Measurements from ENCODE around the gene ASTN2. TPM values are rescaled to one million over a fixed set of nuclear protein-coding genes. Genes with fewer than 3 reads are reported as not detected.

The ASTN2 gene
- total RNA-seq, 5 donors from 2014 or later (not counting 1 experiment from before 2014, with no cell fraction given): 3.7 to 4.8 (median 4.4) TPM

DNA sequence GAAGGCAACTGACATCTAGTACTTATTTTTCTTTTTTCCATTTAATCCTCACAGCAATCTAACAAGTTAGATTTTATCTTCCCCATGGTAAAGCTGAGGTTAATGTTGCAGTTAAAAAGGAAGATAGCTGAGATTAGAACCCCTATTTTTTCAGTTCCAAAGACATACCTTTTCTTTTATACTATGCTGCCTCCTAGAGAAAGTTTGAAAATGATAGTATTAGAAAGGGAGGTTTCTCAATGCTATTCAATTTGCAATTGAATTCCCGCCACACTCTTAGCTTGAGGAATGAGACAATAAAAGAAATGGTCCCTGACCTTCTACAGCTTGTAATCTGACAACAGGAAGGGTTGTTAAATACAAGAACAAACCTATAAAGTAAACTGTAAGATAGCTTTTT is 923.6 kb downstream of the ASTN2 start:
- H3K9me3 ChIP-seq: no peaks in the 10 kb centered on the region
- Mint-ChIP-seq H3K27ac (no peak overlapping the region), H3K4me1 (no peaks in the 10 kb centered on the region), H3K36me3 (no peaks in the 10 kb centered on the region), H3K27me3 (no peaks in the 10 kb centered on the region), H3K4me3 (no peak overlapping the region), H3K9me3 (no peaks in the 10 kb centered on the region)
- ATAC-seq (replicated peaks in 1 of 4): no peak
- no peaks in the 10 kb centered on the region for H3K36me3 ChIP-seq (ENCODE audit: control insufficient read depth in 2 of 2, extremely low read depth in 1 of 2, insufficient read depth in 1 of 2, low read length in 1 of 2)
- CTCF ChIA-PET: interaction anchor here in 1 of 2 donors (0.9 kb wide), 1 partner anchor 10 kb away, joined by 3 read pairs; no protein-coding TSS in a partner anchor
- H3K27me3 ChIP-seq (replicated peaks in 1 of 2; ENCODE audit: control insufficient read depth in 2 of 2, extremely low read depth in 1 of 2, insufficient read depth in 2 of 2, low read length in 1 of 2): no peaks in the 10 kb centered on the region
- no CpG with 5 or more reads among the region's 1 CpG for WGBS (ENCODE audit: insufficient coverage)
- no peak overlapping the region for H3K27ac ChIP-seq (ENCODE audit: low read length)
- H3K4me1 ChIP-seq (ENCODE audit: control insufficient read depth in 1 of 2, extremely low read depth in 1 of 2, insufficient read depth in 2 of 2, low read length in 2 of 2): no peaks in the 10 kb centered on the region
- POLR2A ChIA-PET: no interaction called here
- H3K4me3 ChIP-seq (ENCODE audit: control insufficient read depth in 1 of 2, extremely low read depth in 1 of 2, low read length in 1 of 2): no peak overlapping the region
- no peak for DNase-seq

DNA sequence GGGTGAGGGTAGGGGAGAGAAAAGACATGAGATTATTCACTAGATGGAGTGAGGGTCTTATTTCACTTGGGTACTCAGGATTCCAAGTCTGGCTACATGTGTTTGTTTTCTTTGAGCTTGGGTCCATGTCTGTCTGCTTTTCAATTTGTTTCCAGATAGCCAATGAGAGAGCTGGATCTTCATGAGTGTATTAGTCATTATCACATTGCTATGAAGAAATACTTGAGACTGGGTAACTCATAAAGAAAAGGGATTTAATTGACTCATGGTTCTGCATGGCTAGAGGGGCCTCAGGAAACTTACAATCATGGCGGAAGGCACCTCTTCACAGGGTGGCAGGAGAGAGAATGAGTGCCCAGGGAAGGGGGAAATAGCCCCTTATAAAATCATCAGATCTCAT is 924.5 kb downstream of the ASTN2 start:
- Mint-ChIP-seq H3K36me3 (no peaks in the 10 kb centered on the region), H3K27me3 (no peaks in the 10 kb centered on the region), H3K9me3 (no peaks in the 10 kb centered on the region), H3K4me1 (no peaks in the 10 kb centered on the region), H3K4me3 (no peak overlapping the region), H3K27ac (no peak overlapping the region)
- no peaks in the 10 kb centered on the region for H3K4me1 ChIP-seq (ENCODE audit: control insufficient read depth in 1 of 2, extremely low read depth in 1 of 2, insufficient read depth in 2 of 2, low read length in 2 of 2)
- no peaks in the 10 kb centered on the region for H3K9me3 ChIP-seq
- H3K36me3 ChIP-seq (ENCODE audit: control insufficient read depth in 2 of 2, extremely low read depth in 1 of 2, insufficient read depth in 1 of 2, low read length in 1 of 2): no peaks in the 10 kb centered on the region
- DNase-seq (no peak), ATAC-seq (replicated peaks in 1 of 4) (no peak)
- WGBS (ENCODE audit: insufficient coverage): no CpG with 5 or more reads among the region's 1 CpG
- ChIA-PET POLR2A (no interaction called here), CTCF (no interaction called here)
- no peak overlapping the region for H3K4me3 ChIP-seq (ENCODE audit: control insufficient read depth in 1 of 2, extremely low read depth in 1 of 2, low read length in 1 of 2)
- no peaks in the 10 kb centered on the region for H3K27me3 ChIP-seq (replicated peaks in 1 of 2; ENCODE audit: control insufficient read depth in 2 of 2, extremely low read depth in 1 of 2, insufficient read depth in 2 of 2, low read length in 1 of 2)
- no peak overlapping the region for H3K27ac ChIP-seq (ENCODE audit: low read length)

DNA sequence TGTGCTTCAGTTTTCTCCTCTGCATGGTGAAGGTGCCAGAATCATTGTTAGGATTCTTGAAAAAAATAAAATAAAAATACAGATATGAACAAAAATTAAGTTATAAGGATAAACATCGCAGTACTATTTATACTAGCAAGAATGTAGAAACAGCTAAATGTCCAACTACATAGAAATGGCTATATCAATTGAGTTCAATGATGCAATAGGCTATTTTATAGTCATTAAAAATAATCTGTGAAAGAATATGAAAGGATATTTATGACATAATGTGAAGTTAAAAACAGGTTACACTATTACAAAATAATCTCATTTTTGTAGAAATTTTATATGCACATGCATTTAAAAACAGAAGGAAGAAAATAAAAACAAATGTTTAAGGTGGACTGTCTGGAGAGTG is 926.5 kb downstream of the ASTN2 start:
- H3K4me1 ChIP-seq (ENCODE audit: control insufficient read depth in 1 of 2, extremely low read depth in 1 of 2, insufficient read depth in 2 of 2, low read length in 2 of 2): no peaks in the 10 kb centered on the region
- Mint-ChIP-seq H3K4me1 (no peaks in the 10 kb centered on the region), H3K9me3 (no peaks in the 10 kb centered on the region), H3K4me3 (no peak overlapping the region), H3K27me3 (no peaks in the 10 kb centered on the region), H3K36me3 (peaks cover 2% of the 10 kb centered on the region), H3K27ac (no peak overlapping the region)
- DNase-seq: no peak
- ChIA-PET POLR2A (no interaction called here), CTCF (no interaction called here)
- no peak overlapping the region for H3K27ac ChIP-seq (ENCODE audit: low read length)
- H3K36me3 ChIP-seq (ENCODE audit: control insufficient read depth in 2 of 2, extremely low read depth in 1 of 2, insufficient read depth in 1 of 2, low read length in 1 of 2): no peaks in the 10 kb centered on the region
- no peak for ATAC-seq (replicated peaks in 1 of 4)
- no CpG with 5 or more reads among the region's 1 CpG for WGBS (ENCODE audit: insufficient coverage)
- no peaks in the 10 kb centered on the region for H3K27me3 ChIP-seq (replicated peaks in 1 of 2; ENCODE audit: control insufficient read depth in 2 of 2, extremely low read depth in 1 of 2, insufficient read depth in 2 of 2, low read length in 1 of 2)
- H3K9me3 ChIP-seq: no peaks in the 10 kb centered on the region
- no peak overlapping the region for H3K4me3 ChIP-seq (ENCODE audit: control insufficient read depth in 1 of 2, extremely low read depth in 1 of 2, low read length in 1 of 2)

DNA sequence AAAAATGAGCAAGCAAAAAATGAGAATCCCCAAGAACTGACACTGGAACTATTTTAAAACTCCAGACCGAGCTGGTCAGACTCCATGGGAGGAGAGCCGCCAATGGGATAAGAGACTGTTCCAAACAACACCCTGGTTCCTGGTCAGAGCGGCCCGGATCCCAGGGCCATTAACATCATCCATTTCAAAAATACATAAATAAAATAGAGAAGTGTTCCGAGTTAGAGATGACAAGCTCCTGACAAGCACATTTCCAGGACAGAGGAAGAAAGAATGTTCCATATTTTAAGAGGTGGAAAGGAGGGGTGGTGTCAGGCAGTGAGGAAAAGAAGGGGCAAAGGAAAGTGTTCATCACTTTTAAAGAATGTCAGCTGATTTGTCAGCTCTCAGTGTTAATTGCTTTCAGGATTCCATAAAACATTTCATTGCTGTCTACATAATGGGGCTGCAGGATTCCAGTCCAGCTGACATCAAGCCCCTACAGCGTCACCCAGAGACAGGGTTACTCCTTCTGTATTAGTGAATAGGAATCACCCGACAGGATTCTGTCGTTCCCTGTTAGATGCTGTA is 930.3 kb downstream of the ASTN2 start:
- Mint-ChIP-seq H3K27ac (no peak overlapping the region), H3K9me3 (no peaks in the 10 kb centered on the region), H3K4me3 (no peak overlapping the region), H3K4me1 (no peaks in the 10 kb centered on the region), H3K27me3 (no peaks in the 10 kb centered on the region), H3K36me3 (peaks cover 11% of the 10 kb centered on the region)
- ATAC-seq (replicated peaks in 1 of 4) (no peak), DNase-seq (no peak)
- WGBS (ENCODE audit: insufficient coverage): no CpG with 5 or more reads among the region's 8 CpGs
- Histone ChIP-seq H3K9me3 (no peaks in the 10 kb centered on the region), H3K4me1 (ENCODE audit: control insufficient read depth in 1 of 2, extremely low read depth in 1 of 2, insufficient read depth in 2 of 2, low read length in 2 of 2) (no peaks in the 10 kb centered on the region), H3K4me3 (ENCODE audit: control insufficient read depth in 1 of 2, extremely low read depth in 1 of 2, low read length in 1 of 2) (no peak overlapping the region), H3K36me3 (ENCODE audit: control insufficient read depth in 2 of 2, extremely low read depth in 1 of 2, insufficient read depth in 1 of 2, low read length in 1 of 2) (no peaks in the 10 kb centered on the region), H3K27me3 (replicated peaks in 1 of 2; ENCODE audit: control insufficient read depth in 2 of 2, extremely low read depth in 1 of 2, insufficient read depth in 2 of 2, low read length in 1 of 2) (no peaks in the 10 kb centered on the region), H3K27ac (ENCODE audit: low read length) (no peak overlapping the region)
- ChIA-PET CTCF (no interaction called here), POLR2A (no interaction called here)

- no peaks in the 10 kb centered on the region for H3K9me3 ChIP-seq
- H3K4me3 Mint-ChIP-seq: no peak overlapping the region
- WGBS (ENCODE audit: insufficient coverage): 72% methylated on average over 6 of the region's 8 CpGs
- no peak overlapping the region for H3K27ac ChIP-seq (ENCODE audit: low read length)
- H3K27me3 Mint-ChIP-seq: no peaks in the 10 kb centered on the region
- H3K36me3 ChIP-seq (ENCODE audit: control insufficient read depth in 2 of 2, extremely low read depth in 1 of 2, insufficient read depth in 1 of 2, low read length in 1 of 2): no peaks in the 10 kb centered on the region
- no peaks in the 10 kb centered on the region for H3K4me1 ChIP-seq (ENCODE audit: control insufficient read depth in 1 of 2, extremely low read depth in 1 of 2, insufficient read depth in 2 of 2, low read length in 2 of 2)
- H3K4me3 ChIP-seq (ENCODE audit: control insufficient read depth in 1 of 2, extremely low read depth in 1 of 2, low read length in 1 of 2): no peak overlapping the region
- DNase-seq: no peak
- no peaks in the 10 kb centered on the region for H3K4me1 Mint-ChIP-seq
- no peak for ATAC-seq (replicated peaks in 1 of 4)
- no peaks in the 10 kb centered on the region for H3K9me3 Mint-ChIP-seq
- no peak overlapping the region for H3K27ac Mint-ChIP-seq
- POLR2A ChIA-PET: no interaction called here
- peaks cover 16% of the 10 kb centered on the region for H3K36me3 Mint-ChIP-seq
- CTCF ChIA-PET: no interaction called here
- H3K27me3 ChIP-seq (replicated peaks in 1 of 2; ENCODE audit: control insufficient read depth in 2 of 2, extremely low read depth in 1 of 2, insufficient read depth in 2 of 2, low read length in 1 of 2): no peaks in the 10 kb centered on the region
Measured at GRCh38 chr9:116483622-116484491, 931.0 kb downstream of the ASTN2 start.

DNA sequence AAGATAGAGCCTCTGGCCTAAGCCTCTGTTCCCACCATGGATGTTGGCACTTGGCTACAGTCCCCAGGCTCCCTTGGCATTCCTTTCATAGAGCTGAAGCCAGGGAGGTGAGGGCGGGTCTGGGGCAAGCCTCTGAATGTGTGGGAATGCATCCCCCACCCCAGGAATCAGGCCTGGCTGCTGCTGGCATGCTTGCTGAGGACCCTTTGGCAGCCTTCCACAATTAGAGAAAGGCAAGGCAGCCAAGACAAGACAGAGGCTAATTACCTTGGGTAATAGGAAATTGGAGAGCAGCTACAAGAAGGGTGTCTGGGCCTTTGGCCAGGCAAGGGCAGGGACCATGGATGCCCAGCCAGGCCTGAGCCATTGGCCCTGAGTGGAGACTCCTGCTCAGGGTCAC is 932.1 kb downstream of the ASTN2 start:
- ATAC-seq (replicated peaks in 1 of 4): no peak
- 100% methylated on average over 1 of the region's 1 CpG for WGBS (ENCODE audit: insufficient coverage)
- CTCF ChIA-PET: no interaction called here

More for the DNA sequence above, 932.1 kb downstream of the ASTN2 start:
- H3K27ac ChIP-seq (ENCODE audit: low read length): no peak overlapping the region
- H3K4me3 ChIP-seq (ENCODE audit: control insufficient read depth in 1 of 2, extremely low read depth in 1 of 2, low read length in 1 of 2): no peak overlapping the region
- Mint-ChIP-seq H3K4me3 (no peak overlapping the region), H3K9me3 (no peaks in the 10 kb centered on the region), H3K27me3 (no peaks in the 10 kb centered on the region), H3K27ac (no peak overlapping the region), H3K4me1 (no peaks in the 10 kb centered on the region), H3K36me3 (peaks cover 19% of the 10 kb centered on the region)
- no peaks in the 10 kb centered on the region for H3K36me3 ChIP-seq (ENCODE audit: control insufficient read depth in 2 of 2, extremely low read depth in 1 of 2, insufficient read depth in 1 of 2, low read length in 1 of 2)
- H3K4me1 ChIP-seq (ENCODE audit: control insufficient read depth in 1 of 2, extremely low read depth in 1 of 2, insufficient read depth in 2 of 2, low read length in 2 of 2): no peaks in the 10 kb centered on the region
- DNase-seq: no peak
- POLR2A ChIA-PET: no interaction called here
- no peaks in the 10 kb centered on the region for H3K27me3 ChIP-seq (replicated peaks in 1 of 2; ENCODE audit: control insufficient read depth in 2 of 2, extremely low read depth in 1 of 2, insufficient read depth in 2 of 2, low read length in 1 of 2)
- no peaks in the 10 kb centered on the region for H3K9me3 ChIP-seq
